Measurements from ENCODE around the gene ADAM15.

Gene ADAM15, protein sequence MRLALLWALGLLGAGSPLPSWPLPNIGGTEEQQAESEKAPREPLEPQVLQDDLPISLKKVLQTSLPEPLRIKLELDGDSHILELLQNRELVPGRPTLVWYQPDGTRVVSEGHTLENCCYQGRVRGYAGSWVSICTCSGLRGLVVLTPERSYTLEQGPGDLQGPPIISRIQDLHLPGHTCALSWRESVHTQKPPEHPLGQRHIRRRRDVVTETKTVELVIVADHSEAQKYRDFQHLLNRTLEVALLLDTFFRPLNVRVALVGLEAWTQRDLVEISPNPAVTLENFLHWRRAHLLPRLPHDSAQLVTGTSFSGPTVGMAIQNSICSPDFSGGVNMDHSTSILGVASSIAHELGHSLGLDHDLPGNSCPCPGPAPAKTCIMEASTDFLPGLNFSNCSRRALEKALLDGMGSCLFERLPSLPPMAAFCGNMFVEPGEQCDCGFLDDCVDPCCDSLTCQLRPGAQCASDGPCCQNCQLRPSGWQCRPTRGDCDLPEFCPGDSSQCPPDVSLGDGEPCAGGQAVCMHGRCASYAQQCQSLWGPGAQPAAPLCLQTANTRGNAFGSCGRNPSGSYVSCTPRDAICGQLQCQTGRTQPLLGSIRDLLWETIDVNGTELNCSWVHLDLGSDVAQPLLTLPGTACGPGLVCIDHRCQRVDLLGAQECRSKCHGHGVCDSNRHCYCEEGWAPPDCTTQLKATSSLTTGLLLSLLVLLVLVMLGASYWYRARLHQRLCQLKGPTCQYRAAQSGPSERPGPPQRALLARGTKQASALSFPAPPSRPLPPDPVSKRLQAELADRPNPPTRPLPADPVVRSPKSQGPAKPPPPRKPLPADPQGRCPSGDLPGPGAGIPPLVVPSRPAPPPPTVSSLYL

DNA sequence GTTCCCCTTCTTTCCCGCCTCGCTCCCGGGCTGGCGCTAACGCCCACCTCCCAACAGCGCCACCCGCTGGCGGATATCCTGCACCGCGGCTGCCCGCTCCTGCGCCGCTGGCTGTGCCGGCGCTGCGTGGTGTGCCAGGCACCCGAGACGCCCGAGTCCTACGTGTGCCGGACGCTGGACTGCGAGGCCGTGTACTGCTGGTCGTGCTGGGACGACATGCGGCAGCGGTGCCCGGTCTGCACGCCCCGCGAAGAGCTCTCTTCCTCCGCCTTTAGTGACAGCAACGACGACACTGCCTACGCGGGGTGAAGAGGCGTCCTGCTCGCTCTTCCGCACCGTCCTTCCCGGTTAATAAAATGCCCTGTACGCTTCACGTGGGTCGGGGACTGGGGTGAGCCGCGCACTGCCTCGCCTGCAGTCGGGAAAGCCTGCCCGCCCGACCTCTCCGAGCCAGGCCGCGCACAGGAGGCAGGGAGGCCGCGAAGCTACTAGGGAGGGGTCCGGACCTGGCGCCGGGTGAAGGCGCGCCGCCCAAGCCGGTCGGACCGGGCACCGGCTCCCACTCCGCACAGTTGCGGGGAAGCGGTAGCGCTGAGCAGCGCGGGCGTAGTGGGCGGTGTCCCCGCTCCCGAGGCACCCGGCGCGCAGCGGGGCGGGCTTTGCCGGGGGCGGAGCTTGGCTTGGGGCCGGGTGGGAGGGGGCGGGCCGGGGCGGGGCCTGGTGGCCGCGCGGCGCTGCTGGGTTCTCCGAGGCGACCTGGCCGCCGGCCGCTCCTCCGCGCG, at the start of gene ADAM15:
ADAM15 (plus strand) TSS at position 757 of the 782 bp plus-strand sequence. CDS start 71 bp downstream, outside the sequence.
- DNase-seq, result peak; percentile 68

DNA sequence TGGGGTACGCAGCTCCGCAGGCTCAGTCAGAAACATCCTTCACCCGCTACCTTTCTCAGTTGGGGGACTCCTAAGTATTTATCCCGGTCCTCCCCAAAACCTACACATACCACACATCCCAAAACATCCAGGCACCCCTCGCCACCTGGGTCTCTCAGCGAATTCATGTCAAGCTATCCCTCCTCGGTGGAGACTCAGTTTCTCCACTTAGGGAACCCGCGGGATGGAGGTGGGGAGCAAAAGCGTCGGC, 49.8 kb upstream of the ADAM15 start:
- no peak for DNase-seq

DNA sequence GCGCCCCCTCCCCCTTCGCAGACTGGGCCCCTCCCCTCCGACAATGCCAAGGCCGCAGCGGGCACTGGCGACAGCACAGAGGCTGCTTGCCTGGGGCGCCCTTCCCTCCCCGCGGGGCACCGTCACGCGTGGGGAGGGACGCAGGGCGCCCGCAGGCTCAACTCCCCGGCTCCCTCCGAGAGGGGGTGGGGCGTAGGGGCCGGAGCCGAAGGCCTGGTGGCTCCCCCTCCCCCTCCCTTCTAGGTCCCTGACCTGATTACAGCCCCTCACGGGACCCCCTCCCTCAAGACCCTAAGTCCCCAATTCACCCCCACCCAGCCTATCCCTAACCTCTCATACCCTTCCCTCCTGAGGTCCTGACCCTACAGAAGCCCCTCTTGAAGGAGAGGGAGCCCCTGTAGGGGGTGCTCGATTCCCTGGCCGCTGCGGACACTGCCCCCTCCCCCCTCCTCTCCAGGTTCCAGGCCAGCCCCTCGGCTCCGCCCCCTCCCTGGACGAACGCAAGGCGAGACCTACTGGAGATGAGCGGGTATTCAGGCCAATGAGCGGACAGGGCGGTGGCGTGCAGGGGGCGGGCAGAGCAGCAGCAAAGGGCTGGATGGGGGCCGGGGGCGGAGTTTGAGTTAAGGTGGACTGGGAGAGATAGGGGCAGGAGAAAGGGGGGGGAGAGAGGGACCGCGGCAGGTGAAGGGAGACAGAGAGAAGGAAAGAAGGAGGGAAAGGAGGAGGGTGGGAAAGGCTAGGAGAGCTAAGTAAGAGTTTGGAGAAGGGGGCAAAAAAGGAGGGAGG, 49.2 kb upstream of the ADAM15 start:
- DNase-seq, result peak; percentile 99

DNA sequence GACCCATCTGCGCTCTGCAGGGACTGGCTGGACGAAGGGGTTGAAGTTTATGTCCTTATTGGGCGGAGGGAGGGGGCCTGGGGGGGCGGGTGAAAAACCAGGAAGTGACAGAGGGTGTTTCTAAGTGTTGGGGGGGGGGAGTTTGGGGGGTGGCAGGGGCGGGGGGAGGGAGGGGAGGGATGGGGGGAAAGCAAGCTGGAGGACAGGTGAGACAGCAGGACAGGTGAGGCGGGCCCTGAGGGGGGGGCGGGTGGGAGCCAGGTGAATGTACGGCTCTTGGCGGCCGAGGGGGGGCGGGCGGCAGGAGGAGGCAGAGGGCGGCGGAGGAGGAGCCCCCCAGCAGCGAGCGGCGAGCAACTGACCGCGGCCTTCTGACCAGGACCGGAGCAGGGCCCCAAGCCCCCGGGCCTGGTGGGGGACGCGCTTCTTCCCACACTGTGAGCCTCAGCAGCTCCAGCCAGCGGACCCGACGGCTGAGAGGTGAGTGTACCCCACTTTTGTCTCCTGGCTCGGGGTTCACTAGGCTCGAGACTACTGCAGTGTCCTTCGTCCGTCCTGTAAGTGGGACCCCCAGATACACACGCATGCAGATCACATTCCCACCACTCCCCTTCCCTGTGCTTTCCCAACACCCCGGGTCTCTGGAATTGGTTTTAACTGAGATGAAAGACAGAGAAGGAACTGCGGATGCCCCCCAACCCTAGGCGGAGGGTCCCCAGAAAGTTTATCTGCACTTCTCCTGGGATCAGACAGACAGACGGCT, 48.5 kb upstream of the ADAM15 start, which contains the start of gene ZBTB7B:
ZBTB7B (plus strand) TSS at position 339 of the 763 bp plus-strand sequence. CDS start 11,859 bp downstream, outside the sequence.
- DNase-seq, result peak; percentile 13

DNA sequence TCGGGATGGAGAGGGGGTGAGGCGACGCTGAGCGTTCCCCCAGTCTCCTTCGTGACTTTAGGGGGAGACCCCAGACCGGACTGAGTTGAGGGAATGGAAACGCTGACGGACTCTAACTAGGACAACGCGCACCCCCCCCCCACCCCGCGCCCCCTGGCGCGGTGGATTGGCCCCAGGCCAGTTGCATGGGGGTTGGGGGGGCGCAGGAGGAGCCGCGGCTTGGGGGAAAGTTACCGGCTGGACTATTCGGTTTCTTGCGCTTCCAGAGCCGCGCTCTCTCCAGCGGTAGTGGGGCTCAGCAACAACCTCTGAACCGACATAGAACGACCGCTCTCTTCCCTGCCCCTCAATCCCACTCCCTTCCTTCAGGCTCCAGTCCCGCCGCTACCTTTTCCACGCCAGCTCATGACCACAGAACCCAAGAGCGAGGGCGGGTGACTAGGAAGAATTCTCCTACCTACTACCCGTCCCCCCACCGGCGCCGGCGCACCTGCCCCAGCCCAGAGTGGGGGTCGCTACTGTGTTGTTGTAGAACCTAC, 47.8 kb upstream of the ADAM15 start:
- DNase-seq, result peak; percentile 22

DNA sequence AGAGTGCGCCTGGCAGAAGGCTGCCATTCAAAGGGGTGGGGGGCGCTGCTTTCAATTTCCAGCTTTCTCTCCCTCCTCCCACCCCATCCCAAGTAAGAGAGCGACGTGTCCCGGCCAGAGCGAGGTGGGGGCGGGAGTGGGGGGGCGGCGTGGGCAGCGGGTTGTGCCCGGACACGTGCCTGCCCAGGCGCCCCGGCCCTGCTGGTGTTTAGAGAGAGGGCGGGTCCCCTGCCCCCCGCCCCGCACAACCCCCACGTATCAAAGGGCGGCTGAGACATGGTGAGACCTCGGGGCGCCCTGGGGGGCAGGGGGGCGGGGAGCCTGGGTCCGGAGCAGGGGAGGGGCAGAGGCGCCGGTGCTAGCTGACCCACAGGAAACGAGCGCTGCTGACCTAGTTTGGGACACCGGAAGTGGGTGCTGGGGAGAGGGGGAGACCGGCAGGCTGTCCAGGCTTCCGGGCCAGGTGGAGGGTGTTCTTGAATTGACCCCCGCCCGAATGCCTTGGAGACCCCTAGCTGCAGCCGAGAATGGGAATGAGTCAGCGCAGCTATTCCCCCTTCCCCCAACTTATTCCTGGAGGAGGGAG, 47.3 kb upstream of the ADAM15 start:
- DNase-seq, result peak; percentile 40

DNA sequence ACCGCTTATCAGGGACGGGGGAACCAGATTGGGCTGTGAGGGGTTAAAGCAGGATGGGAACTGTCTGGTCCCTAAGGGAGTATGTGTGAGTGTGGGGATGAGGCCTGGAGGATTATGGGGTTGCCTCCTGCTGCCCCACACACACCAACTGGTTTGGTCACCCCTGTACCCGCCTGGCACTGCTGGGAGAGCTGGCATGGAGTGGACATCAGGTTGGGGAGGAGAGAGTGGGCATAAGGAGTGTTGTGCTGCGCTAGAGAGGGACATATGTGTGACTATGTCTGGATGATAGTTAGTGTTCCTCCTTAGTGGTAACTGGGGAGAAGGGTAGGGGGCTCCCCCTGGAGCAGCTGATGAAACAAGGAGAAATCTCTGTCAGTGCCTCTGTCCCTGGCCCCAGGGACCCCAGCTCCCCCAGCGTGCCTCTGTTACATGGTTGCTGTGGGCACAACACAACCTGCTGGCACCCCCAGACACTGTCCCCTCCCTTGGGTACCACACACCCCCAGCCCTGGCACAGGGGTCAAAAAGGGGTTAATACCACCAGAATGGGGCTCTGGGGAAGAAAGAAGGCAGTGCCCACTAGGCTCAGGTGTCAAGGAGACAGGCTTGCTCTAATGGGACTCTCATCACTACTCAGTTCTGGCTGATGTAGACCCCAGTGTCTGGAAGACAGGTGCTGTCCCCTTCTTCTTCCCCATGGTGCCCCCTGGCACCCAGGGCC, 46.6 kb upstream of the ADAM15 start:
- peak; percentile 12 for DNase-seq

DNA sequence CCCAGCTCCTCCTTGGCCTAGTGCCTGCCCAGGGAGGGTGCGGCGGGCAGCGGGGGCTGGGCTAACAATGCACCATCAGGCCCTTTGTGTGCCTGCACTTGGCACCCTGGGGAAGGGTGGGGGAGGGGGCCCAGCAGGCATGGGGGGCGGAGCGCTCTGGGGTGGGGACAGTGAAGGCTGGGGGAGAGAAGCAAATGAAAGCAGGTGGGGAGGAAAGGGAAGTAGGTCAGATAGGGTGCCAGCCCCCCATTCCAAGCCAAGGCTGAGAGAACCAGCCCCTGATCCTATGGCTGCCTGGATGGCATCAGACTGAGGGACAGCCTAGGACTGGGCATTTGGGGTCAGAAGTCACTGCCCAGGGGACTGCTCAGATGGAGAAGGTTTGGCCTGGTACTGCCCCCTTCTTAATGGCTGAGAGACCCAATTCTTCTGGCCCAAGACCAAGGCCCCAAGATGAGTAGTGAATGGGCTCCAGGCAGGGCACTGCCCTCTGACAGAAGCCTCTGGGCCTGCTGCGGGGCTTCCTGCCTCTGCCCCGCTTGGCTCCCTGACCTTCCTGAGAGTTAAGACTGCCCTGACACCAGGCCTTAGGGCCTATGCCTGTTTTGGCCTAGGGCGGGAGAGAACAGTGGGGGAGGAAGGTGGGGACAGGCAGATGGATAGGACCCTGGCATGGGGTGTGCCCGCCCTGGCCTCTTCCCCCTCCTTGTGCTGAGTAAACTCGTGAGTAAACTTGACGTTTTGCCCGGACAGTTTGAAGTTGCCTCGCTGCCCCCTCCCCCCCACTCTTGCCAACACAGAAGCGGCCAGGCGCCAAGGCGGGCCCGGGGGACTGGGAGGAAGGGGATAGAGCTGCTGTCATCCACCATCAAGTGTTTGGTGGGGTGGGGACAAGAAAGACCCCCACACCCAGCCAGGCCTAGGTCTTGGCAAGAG, 45.8 kb upstream of the ADAM15 start:
- DNase-seq, result no peak

DNA sequence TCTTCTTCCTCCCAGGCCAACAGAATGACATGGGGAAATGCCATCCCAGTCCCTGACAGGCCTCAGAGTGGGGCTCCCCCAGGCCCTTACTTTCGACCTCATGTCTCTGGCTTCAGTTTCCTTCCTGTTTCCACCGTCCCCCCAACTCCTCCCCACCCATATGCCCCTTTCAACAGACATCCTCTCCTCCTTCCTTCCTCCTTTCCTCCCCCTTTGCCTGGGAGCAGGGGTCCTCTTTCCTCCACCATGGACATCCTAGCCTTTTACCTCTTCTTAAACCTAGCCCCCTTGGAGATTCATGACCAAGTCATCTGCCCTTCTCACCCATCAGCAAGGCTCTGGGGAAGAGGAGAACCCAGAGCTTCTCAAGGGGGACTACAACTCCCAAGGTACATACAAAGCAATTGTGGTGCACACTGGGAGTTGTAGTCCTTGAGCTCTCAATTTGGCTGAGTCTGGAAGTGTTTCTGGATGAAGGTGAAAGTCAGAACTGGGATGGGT, 44.5 kb upstream of the ADAM15 start:
- peak; percentile 31 for DNase-seq

DNA sequence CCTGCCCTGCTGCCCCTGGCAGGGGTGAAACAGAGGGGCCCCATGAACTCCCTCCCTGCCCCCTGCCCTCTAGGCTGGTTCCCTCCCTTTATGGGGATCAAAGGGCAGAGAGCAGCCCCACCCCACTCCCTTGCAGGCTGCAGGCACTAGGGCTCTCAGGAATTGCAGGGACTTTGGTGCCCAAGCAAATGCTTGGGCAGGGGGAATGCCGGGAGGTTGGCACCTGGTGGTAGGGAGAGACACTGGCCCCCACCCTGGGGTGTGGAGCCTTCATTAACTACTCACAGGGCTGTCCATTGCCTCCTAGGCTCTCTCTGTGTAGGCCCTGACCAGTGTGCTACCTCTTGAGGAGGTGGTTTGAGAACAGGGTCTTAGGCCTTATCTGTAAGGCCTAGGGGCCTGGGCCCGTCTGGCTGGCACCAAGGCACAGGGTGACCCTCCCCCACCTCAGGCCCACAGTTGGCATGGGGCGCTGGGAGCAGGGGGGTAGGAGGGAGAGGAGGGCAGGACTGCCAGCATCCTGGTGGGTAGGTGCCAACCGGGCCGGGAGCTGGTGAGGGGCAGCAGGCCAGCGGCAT, 43.8 kb upstream of the ADAM15 start:
- DNase-seq, result no peak

DNA sequence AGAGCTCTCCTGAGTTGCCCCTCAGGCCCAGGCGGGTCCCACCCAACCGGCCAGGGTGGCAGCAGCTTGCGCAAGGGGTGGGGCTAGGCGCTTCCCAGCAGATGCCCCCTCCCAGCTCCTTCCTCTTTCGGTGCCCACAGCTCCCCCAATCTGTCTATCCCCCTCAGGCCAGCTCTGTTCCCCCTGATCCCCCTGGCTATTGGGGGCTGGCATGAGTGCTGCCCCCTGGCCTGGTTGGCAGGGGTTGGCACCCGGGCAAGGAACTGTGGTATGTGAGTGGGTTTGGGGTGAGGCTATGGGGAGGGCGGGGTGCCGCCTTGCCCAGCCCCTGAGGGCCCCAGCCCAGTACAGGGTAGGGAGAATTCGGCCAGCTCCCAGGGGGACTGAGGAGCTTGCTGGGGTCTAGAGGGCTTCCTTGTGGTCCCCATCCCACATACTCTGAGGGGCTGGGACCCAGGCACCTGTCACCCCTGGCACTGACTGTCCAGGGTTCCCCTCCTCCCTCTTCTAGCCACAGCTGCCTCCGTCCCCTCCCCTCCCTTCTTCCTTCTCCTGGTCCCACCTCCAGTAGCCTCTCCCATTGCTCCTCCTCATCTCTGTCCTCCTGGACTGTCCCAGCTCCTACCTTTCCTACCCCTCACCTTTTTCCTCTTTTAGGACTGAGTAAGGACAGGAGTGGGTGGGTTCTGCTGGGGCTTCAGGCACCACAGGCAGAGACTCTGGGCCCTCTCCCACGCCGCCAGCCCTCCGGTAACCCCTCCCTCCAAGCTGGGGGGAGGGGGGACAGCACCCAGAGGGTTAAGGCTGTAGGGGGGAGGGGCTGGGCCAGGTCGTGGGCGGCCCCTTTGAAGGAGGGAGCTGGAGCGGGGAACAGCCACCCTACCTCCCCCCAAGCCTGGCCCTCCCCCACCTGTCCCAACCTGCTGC, 42.8 kb upstream of the ADAM15 start:
- DNase-seq, result no peak

DNA sequence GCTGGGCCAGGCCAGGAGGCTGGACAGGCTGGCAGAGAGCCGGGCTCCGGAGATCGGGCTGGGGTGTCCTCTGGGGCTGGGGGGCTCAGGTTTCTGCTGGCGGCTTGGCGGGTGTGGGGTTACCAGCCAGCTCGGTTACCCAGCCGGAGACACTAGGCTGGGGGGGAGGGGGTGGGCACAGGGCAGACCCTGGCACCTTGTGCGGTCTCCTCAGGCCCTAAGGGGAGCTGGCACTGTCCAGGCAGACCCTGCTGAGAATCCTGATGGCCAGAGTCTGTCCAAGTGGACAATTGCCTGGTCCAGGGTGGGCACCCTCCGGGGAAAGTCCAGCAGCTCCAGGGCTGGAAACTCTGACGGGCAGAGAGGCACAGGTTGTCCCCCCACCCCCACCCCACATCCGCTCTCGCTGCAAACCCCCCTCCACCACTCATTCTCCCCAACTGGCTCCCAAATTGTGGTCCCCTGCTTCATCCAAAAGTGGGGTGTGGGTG, 41.9 kb upstream of the ADAM15 start:
- no peak for DNase-seq

DNA sequence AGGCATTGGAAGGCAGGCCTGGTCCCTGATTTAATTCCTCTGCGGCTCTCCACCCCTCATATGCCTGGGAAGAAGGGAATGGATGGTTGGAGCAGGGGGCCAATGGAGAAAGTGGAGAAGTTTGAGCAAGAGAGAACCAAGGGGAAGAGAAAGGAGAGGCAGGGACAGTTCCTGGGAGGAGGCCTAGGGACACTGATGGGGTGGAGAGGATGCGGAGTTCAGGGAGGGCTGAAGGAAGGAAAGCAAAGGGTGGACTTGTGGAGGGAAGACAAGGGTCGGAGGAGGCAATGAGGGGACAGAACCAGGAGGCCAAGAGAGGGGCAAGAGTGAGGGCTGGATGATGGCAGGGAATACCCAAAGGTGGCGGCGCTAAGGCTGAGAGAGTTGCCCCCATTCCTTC, 41.4 kb upstream of the ADAM15 start:
- DNase-seq, result no peak

DNA sequence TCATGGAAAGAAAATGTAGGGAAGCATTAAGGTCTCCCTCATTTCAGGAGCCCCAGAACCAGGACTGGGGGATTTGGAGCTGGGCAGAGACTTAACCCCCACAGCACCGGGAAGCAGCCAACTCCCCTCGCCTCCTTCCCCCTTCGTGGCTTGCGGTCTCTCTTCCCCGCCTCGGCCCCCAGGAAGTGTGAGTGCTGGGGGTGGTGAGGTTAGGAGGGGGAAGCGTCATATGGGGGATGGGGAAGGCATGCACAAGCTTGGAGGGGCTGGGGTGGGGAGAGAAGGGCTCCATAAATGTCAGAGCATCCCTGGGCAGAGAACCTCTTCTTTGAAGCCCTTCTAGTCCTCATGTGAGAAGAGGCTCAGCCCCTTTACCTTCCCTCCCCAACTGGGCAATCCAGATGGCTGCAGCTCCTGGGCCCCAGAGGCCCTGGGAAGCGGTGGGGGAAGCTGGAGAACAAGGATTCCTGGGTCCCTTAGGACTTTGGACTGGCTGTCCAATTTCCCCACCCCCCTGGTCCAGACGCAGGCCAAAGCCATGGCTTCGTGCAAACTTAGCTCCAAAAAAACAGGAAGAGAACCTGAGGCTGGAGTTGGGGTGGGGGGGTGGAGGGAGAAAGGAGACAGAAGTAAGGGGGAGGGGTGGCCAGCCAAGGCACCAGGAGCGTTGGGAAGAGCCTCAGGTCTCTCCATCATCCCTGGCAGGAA, 40.8 kb upstream of the ADAM15 start:
- peak; percentile 23 for DNase-seq

DNA sequence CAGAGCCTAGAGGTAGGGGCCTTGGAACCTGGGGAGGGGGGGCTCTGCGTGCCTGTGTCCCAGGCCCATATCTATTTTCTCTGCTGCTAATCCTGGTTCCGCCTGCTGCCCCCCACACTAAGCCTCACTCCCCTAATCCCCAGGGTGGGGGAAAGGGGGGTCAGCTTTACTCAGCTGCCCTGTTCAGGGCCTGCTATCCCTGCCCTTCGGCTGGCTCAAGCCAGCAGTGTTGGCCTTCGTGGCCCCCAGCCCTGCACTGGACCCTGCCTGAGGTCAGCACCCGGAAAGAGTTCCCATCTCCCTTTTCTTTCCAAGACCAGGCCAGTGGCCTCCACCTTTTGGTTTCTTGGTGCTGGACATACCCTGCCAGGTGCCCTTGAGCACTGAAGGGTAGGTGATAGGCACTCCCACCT, 40.1 kb upstream of the ADAM15 start:
- DNase-seq, result no peak

DNA sequence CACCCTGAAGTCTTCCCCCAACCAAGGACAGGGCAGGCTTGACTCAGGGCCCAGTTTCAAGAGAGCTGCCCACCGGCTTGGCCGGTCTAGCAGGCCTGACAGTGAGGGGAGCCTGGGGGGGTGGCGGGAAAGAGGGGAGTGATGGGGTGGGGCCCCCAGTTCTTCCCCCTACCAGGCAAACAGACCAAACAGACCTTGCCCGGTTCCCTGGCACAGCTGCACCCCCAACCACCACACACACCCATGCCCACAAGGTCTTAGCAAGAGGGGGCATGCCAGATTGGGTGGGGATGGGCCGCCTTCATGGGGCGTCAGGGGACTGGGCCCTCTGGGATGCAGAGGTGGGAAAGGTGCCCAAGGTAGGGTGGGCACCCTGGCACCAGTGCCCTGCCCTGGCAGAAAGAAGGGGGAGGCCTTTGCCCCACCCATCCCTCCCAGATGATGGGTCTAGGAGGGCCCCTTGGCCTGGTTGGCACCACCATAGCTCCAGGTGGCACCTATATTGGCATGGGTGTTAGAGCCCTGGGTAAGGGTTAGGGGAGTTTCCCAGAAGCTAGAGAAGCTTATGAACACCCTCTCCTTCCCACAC, 39.6 kb upstream of the ADAM15 start:
- DNase-seq, result no peak
